ENCODE measurements around the gene MGAT5.

Gene MGAT5

DNA sequence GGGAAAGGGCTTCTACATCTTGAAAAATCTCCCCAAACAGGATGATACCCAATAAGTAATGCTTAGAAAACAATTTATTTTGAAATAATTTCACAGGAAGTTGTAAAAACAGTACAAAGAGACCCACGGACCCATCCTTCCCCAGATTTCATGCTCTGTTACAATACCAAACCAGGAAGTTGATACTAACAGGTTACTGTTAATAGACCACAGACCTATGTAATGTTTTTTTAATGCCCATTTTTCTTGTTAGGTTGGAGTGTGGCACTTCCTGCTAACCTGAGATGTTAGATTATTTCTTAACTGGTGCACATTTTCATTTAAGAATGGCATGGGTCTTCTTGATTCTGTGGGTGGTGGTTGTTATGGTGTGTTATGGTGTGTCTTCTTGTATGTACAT, 21.4 kb upstream of the MGAT5 start:
- DNase-seq = no peak

DNA sequence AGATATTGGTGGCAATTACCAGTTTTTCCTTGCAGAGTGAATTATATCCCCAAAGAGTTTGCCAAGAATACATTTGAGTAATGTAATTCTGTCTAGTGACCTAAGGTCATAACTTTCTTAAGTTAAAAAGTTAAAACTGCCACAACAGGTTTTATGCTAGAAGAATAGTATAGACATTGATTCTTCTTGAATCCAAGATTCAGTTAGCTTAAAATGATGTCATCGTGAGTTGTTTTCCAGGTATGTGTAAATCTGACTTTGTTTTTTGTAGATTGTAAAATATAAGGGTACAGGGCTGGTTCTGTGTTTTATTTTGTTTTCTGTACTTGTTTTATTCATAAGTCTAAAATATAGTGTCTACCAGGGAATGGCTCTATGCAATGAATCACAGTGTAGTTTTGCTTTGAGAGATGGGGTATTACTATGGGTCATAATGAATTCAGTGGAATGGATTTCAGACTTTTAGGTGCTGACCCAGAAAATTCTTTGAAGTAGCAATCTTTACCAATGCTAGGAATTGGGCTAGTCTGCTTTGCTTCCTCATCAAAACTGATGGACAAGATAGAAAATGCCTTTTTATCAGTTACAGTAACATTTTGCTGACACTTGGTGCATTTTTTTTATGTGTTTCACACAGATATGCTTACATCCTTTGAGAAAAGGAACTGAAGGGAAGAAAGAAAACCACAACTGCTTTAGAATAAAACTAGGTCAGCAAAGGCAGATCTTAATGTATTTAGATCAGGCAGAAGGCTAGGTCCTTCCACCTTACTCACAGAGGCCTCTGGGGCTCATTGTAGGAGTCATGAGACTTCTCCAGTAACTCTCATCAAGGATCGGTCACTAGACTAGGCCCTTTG, 20.8 kb upstream of the MGAT5 start:
- DNase-seq = no peak

- DNase-seq = no peak
Observed at GRCh38 chr2:134233728-134234136, 20.1 kb upstream of the MGAT5 start.

GRCh38 chr2:134234535-134234934, 19.3 kb upstream of the MGAT5 start:
- DNase-seq = no peak

DNA sequence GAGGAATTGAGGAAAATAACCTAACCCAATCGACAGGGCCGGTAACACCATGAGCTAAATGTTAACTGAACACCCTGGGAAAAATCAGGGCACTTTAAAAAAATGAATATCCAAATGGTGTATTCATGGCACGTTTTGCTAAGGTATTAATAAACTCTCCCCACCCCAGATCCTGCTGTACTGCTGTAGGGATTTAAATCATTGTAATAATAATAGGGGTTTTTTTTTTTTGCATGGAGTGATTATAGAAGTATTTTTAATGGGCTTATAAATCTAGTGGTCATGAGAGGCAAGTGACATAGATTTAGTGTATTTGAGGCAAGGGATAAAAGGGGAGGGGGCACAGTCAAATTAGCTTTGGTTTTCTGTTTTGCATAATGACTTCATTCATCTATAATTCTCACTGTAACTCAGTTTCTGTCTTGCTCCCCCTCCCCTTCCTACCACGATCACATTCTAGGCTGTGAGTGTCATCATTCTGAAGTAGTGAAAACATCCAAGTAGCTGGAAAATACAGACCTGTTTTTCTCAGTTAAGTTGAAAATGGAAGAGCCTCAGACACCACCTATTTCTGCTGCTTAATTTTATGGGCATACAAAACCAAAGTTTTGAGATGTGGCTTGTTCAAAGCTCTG, 18.2 kb upstream of the MGAT5 start:
- no peak for DNase-seq

DNA sequence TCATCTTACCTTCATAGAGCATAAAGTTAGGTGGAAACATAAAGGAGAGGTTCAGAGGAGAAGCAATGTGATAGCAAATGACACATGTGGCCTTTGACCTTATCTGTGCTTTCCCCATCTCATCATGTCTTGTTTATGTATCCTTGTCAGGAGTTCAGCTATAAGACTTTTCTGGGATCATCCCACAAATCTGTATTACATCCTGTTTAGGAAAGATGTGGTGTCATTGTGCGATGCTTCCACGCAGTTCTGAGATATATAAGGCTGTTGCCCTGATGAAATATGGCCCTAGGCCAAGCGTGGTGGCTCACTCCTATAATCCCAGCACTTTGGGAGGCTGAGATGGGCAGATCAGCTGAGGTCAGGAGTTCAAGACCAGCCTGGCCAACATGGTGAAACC, 15.5 kb upstream of the MGAT5 start:
- no peak for DNase-seq

- DNase-seq = no peak
Observed at GRCh38 chr2:134240061-134240460, 13.8 kb upstream of the MGAT5 start.

GRCh38 chr2:134241911-134242310, 12.0 kb upstream of the MGAT5 start:
- DNase-seq = no peak

DNA sequence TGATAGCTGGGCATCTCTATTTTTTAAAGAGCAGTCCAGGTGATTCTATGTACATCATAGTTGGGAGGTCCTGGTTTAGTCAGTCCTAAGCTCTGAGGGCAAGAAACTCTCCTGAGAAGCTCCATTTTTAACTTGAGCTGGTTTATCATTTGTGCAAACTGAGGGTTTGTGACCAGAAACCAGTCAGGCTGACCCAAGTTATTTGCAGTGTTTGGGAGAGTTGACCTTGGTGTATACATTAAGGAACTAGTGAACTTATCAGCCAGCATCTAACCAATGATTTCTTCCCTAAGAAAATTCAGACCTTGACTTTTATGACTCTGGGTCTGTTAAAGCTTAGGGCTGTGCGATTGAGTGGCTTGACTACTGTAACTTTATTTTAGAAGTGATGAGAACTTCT, 10.6 kb upstream of the MGAT5 start:
- no peak for DNase-seq

DNA sequence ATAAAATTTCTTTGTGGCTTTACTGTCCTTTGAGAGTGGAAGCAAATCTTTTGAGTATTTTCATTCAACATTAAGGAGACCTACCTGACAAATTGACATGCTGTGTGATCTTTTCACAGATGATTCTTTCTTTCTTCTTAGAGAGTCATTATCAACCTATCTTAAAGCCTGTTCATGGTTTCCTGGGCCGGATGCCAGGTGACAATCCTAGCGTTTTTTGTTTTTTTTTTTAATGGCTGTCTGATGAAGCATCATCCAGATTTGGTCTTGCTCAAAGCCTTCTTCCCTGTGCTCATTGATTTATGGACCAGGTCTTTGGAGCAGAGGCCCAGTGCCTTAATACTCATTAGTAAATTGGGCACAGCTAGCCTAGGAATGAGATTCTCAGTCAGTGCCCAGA, 9.8 kb upstream of the MGAT5 start:
- DNase-seq = no peak

- DNase-seq = no peak
Observed at GRCh38 chr2:134244587-134244986, 9.3 kb upstream of the MGAT5 start.

GRCh38 chr2:134245340-134245984, 8.4 kb upstream of the MGAT5 start:
- DNase-seq = peak; percentile 68 to 71

- no peak for DNase-seq
Observed at GRCh38 chr2:134246154-134246874, 7.6 kb upstream of the MGAT5 start.

- DNase-seq = no peak
Observed at GRCh38 chr2:134247679-134248078, 6.2 kb upstream of the MGAT5 start.

- no peak for DNase-seq
Observed at GRCh38 chr2:134248913-134249312, 5.0 kb upstream of the MGAT5 start.

- DNase-seq = no peak
Observed at GRCh38 chr2:134249755-134250154, 4.1 kb upstream of the MGAT5 start.

GRCh38 chr2:134250840-134251461, 2.9 kb upstream of the MGAT5 start:
- no peak for DNase-seq

DNA sequence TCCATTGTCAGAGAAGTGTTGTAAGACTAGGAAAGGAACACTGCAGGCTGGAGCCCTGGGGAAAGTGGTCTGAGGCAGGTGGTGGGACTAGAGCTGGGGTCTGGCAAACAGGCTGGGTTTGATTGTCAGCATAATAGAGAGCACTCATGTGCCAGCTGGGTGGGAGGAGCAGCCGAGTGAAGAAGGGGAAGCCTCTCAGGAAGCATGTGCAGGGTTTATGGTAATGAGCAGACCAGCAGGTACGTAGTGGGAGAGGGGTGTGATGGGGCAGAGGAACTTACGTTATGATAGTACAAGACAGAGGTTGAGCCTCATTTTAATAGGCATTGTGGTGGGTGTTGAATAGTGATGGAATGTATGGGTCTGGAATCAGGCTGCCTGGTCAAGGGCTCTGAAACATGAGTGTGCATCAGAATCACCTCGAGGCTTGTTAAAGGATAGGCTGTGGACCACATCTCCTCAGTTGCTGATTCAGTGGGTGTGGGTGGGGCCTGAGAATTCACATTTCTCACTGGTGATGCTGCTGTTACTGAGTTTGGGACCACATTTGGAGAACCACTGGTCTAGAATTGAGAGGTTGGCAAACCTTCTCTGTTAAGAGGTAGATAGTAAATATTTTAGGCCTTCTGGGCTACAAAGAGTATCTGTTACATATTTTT, 1.7 kb upstream of the MGAT5 start:
- no peak for DNase-seq

DNA sequence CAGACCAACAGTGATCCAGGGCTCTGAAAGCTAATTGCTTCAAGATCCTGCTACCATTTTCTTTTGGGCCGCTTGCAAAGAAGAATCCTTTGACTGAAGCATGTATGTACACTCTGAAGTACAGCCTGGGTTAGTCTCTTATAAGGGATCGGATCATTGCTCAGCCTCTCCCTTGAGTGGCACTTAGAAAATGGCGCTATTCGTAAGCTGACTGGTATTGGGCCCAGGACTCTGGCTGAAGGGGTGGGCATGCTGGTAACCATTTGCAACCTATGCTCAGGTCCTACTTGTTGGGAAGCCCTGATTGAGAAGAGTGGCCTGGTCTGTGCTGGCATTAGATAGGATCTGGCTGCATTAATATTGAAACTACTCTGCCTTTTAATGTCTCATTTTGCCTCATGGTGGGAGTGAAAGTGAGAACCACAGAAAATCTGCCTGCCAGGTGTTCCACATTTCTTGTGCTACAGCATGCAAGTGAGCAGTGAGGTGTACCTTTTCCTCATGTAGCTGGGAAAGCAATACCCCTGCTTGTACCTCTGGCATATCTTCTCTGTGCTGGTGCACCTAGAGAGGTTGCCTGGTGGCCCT, 661 bp upstream of the MGAT5 start:
- DNase-seq = no peak

DNA sequence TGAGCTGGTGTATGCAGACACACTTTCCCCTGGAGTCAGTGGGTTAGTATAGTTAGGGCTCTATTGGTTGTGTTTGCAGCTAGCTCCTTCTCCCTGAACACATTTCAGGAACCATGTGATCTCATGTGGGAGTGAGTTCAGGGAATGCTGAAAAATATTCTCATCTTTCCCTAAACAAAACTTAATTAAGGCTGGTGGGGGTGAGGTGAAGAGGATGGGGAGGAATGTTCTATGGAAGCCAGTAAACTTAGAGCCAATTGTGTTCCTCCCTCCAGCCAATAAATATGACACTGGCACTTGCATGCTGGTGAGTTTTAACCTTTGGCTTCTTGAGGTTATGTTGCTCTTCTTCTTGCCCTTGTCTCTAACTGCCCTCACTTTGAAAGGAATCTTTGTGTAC, 952 bp downstream of the MGAT5 start:
- no peak for DNase-seq

DNA sequence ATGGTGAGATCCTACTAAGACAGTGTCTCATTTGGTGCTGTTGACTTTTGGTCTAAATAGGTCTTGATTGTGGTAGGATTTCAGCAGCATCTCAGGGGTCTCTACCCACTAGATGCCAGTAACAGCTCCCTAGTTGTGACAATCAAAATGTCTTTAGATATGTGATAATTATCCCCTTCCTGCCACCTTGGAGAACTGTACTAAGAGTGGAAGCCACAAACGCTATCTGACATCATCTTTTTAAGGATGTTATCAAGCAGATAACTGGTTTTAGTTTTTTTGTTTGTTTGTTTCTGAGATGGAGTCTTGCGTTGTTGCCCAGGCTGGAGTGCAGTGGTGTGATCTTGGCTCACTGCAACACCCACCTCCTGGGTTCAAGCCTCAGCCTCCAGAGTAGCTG, 3.1 kb downstream of the MGAT5 start:
- DNase-seq = no peak

- no peak for DNase-seq
Observed at GRCh38 chr2:134257509-134257908, 3.6 kb downstream of the MGAT5 start.

Measured in hippocampal formation (tissue), 2 donors.